ENCODE results near the gene MPND. TPM values are rescaled to one million over a fixed set of nuclear protein-coding genes. Genes with fewer than 3 reads are reported as not detected.
A peak's percentile ranks its signal among the peaks of the same experiment; 100 is the strongest.

Gene MPND
- total and polyA plus RNA-seq, 2 donors: 7.8 to 16.9 TPM

GRCh38 chr19:4367336-4367723, 24.0 kb downstream of the MPND start:
- no peak overlapping the region for H3K4me3 ChIP-seq (ENCODE audit: low read length in 2 of 2)
- peaks cover 15 to 33% of the 10 kb centered on the region in 2 donors for H3K4me1 ChIP-seq (ENCODE audit: control insufficient read depth in 2 of 2, insufficient read depth in 2 of 2, low read length in 2 of 2)

GRCh38 chr19:4367781-4368127, 24.4 kb downstream of the MPND start:
- Histone ChIP-seq H3K4me3 (ENCODE audit: low read length in 2 of 2) (no peak overlapping the region), H3K9me3 (ENCODE audit: control insufficient read depth in 2 of 2, insufficient read depth in 1 of 2, low read length in 1 of 2) (no peaks in the 10 kb centered on the region), H3K36me3 (ENCODE audit: control insufficient read depth in 2 of 2, insufficient read depth in 2 of 2, low read length in 1 of 2) (peaks cover 37 to 46% of the 10 kb centered on the region in 2 donors), H3K27ac (ENCODE audit: low read depth in 1 of 2, low read length in 1 of 2) (peak overlapping the region in 1 of 2 donors; percentile 6), H3K4me1 (ENCODE audit: control insufficient read depth in 2 of 2, insufficient read depth in 2 of 2, low read length in 2 of 2) (peaks cover 15 to 37% of the 10 kb centered on the region in 2 donors), H3K27me3 (ENCODE audit: control insufficient read depth in 2 of 2, insufficient read depth in 1 of 2, low read length in 1 of 2) (no peaks in the 10 kb centered on the region)
- WGBS: 95% methylated on average over 13 of the region's 13 CpGs
- no peak for DNase-seq (ENCODE audit: low read depth in 6 of 9, low spot score in 9 of 9)

More at GRCh38 chr19:4367336-4367723, 24.0 kb downstream of the MPND start:
- no peaks in the 10 kb centered on the region for H3K27me3 ChIP-seq (ENCODE audit: control insufficient read depth in 2 of 2, insufficient read depth in 1 of 2, low read length in 1 of 2)
- no peaks in the 10 kb centered on the region for H3K9me3 ChIP-seq (ENCODE audit: control insufficient read depth in 2 of 2, insufficient read depth in 1 of 2, low read length in 1 of 2)
- no peak for DNase-seq (ENCODE audit: low read depth in 6 of 9, low spot score in 9 of 9)
- no peak overlapping the region for H3K27ac ChIP-seq (ENCODE audit: low read depth in 1 of 2, low read length in 1 of 2)
- H3K36me3 ChIP-seq (ENCODE audit: control insufficient read depth in 2 of 2, insufficient read depth in 2 of 2, low read length in 1 of 2): peaks cover 41 to 50% of the 10 kb centered on the region in 2 donors
- 97% methylated on average over 10 of the region's 10 CpGs for WGBS

- Histone ChIP-seq H3K27me3 (ENCODE audit: control insufficient read depth in 2 of 2, insufficient read depth in 1 of 2, low read length in 1 of 2) (no peaks in the 10 kb centered on the region), H3K9me3 (ENCODE audit: control insufficient read depth in 2 of 2, insufficient read depth in 1 of 2, low read length in 1 of 2) (no peaks in the 10 kb centered on the region), H3K4me3 (ENCODE audit: low read length in 2 of 2) (no peak overlapping the region), H3K4me1 (ENCODE audit: control insufficient read depth in 2 of 2, insufficient read depth in 2 of 2, low read length in 2 of 2) (peaks cover 15 to 41% of the 10 kb centered on the region in 2 donors), H3K27ac (ENCODE audit: low read depth in 1 of 2, low read length in 1 of 2) (peak overlapping the region; percentile 6 to 37), H3K36me3 (ENCODE audit: control insufficient read depth in 2 of 2, insufficient read depth in 2 of 2, low read length in 1 of 2) (peaks cover 32 to 40% of the 10 kb centered on the region in 2 donors)
- WGBS: 88% methylated on average over 19 of the region's 19 CpGs
- DNase-seq (ENCODE audit: low read depth in 6 of 9, low spot score in 9 of 9): no peak
Observed at GRCh38 chr19:4368128-4368820, 24.9 kb downstream of the MPND start.

- Histone ChIP-seq H3K9me3 (ENCODE audit: control insufficient read depth in 2 of 2, insufficient read depth in 1 of 2, low read length in 1 of 2) (peaks cover 0 to 4% of the 10 kb centered on the region in 2 donors), H3K36me3 (ENCODE audit: control insufficient read depth in 2 of 2, insufficient read depth in 2 of 2, low read length in 1 of 2) (peaks cover 22 to 30% of the 10 kb centered on the region in 2 donors), H3K4me3 (ENCODE audit: low read length in 2 of 2) (peak overlapping the region; percentile 21 to 32), H3K4me1 (ENCODE audit: control insufficient read depth in 2 of 2, insufficient read depth in 2 of 2, low read length in 2 of 2) (peaks cover 15 to 49% of the 10 kb centered on the region in 2 donors), H3K27me3 (ENCODE audit: control insufficient read depth in 2 of 2, insufficient read depth in 1 of 2, low read length in 1 of 2) (no peaks in the 10 kb centered on the region), H3K27ac (ENCODE audit: low read depth in 1 of 2, low read length in 1 of 2) (peak overlapping the region; percentile 66 to 82)
- 2% methylated on average over 25 of the region's 25 CpGs for WGBS
- DNase-seq (ENCODE audit: low read depth in 6 of 9, low spot score in 9 of 9): peak in 8 of 9 donors; percentile 23 to 81 (median 44)
Observed at GRCh38 chr19:4369109-4369887, 25.9 kb downstream of the MPND start.

GRCh38 chr19:4369888-4370260, 26.5 kb downstream of the MPND start:
- peak in 6 of 9 donors; percentile 34 to 78 (median 58) for DNase-seq (ENCODE audit: low read depth in 6 of 9, low spot score in 9 of 9)
- Histone ChIP-seq H3K27ac (ENCODE audit: low read depth in 1 of 2, low read length in 1 of 2) (peak overlapping the region; percentile 66 to 82), H3K4me1 (ENCODE audit: control insufficient read depth in 2 of 2, insufficient read depth in 2 of 2, low read length in 2 of 2) (peaks cover 15 to 54% of the 10 kb centered on the region in 2 donors), H3K4me3 (ENCODE audit: low read length in 2 of 2) (peak overlapping the region; percentile 21 to 32), H3K9me3 (ENCODE audit: control insufficient read depth in 2 of 2, insufficient read depth in 1 of 2, low read length in 1 of 2) (peaks cover 0 to 4% of the 10 kb centered on the region in 2 donors), H3K27me3 (ENCODE audit: control insufficient read depth in 2 of 2, insufficient read depth in 1 of 2, low read length in 1 of 2) (no peaks in the 10 kb centered on the region), H3K36me3 (ENCODE audit: control insufficient read depth in 2 of 2, insufficient read depth in 2 of 2, low read length in 1 of 2) (peaks cover 20 to 27% of the 10 kb centered on the region in 2 donors)
- 2% methylated on average over 21 of the region's 21 CpGs for WGBS

GRCh38 chr19:4370418-4371041, 27.2 kb downstream of the MPND start:
- DNase-seq (ENCODE audit: low read depth in 6 of 9, low spot score in 9 of 9): no peak

GRCh38 chr19:4371247-4372164, 28.1 kb downstream of the MPND start:
- no peak overlapping the region for H3K27ac ChIP-seq (ENCODE audit: low read depth in 1 of 2, low read length in 1 of 2)
- no peaks in the 10 kb centered on the region for H3K27me3 ChIP-seq (ENCODE audit: control insufficient read depth in 2 of 2, insufficient read depth in 1 of 2, low read length in 1 of 2)
- no peak for DNase-seq (ENCODE audit: low read depth in 6 of 9, low spot score in 9 of 9)
- peaks cover 0 to 4% of the 10 kb centered on the region in 2 donors for H3K9me3 ChIP-seq (ENCODE audit: control insufficient read depth in 2 of 2, insufficient read depth in 1 of 2, low read length in 1 of 2)
- peaks cover 15 to 67% of the 10 kb centered on the region in 2 donors for H3K4me1 ChIP-seq (ENCODE audit: control insufficient read depth in 2 of 2, insufficient read depth in 2 of 2, low read length in 2 of 2)
- H3K4me3 ChIP-seq (ENCODE audit: low read length in 2 of 2): no peak overlapping the region
- H3K36me3 ChIP-seq (ENCODE audit: control insufficient read depth in 2 of 2, insufficient read depth in 2 of 2, low read length in 1 of 2): peaks cover 3 to 10% of the 10 kb centered on the region in 2 donors
- WGBS: 98% methylated on average over 31 of the region's 31 CpGs

More at GRCh38 chr19:4370418-4371041, 27.2 kb downstream of the MPND start:
- Histone ChIP-seq H3K4me3 (ENCODE audit: low read length in 2 of 2) (no peak overlapping the region), H3K27ac (ENCODE audit: low read depth in 1 of 2, low read length in 1 of 2) (no peak overlapping the region), H3K27me3 (ENCODE audit: control insufficient read depth in 2 of 2, insufficient read depth in 1 of 2, low read length in 1 of 2) (no peaks in the 10 kb centered on the region), H3K9me3 (ENCODE audit: control insufficient read depth in 2 of 2, insufficient read depth in 1 of 2, low read length in 1 of 2) (peaks cover 0 to 4% of the 10 kb centered on the region in 2 donors), H3K36me3 (ENCODE audit: control insufficient read depth in 2 of 2, insufficient read depth in 2 of 2, low read length in 1 of 2) (peaks cover 13 to 20% of the 10 kb centered on the region in 2 donors), H3K4me1 (ENCODE audit: control insufficient read depth in 2 of 2, insufficient read depth in 2 of 2, low read length in 2 of 2) (peaks cover 15 to 60% of the 10 kb centered on the region in 2 donors)
- 94% methylated on average over 15 of the region's 15 CpGs for WGBS

GRCh38 chr19:4372165-4373012, 29.0 kb downstream of the MPND start:
- Histone ChIP-seq H3K27me3 (ENCODE audit: control insufficient read depth in 2 of 2, insufficient read depth in 1 of 2, low read length in 1 of 2) (no peaks in the 10 kb centered on the region), H3K9me3 (ENCODE audit: control insufficient read depth in 2 of 2, insufficient read depth in 1 of 2, low read length in 1 of 2) (peaks cover 0 to 4% of the 10 kb centered on the region in 2 donors), H3K4me1 (ENCODE audit: control insufficient read depth in 2 of 2, insufficient read depth in 2 of 2, low read length in 2 of 2) (peaks cover 15 to 67% of the 10 kb centered on the region in 2 donors), H3K4me3 (ENCODE audit: low read length in 2 of 2) (no peak overlapping the region), H3K36me3 (ENCODE audit: control insufficient read depth in 2 of 2, insufficient read depth in 2 of 2, low read length in 1 of 2) (peaks cover 0 to 7% of the 10 kb centered on the region in 2 donors), H3K27ac (ENCODE audit: low read depth in 1 of 2, low read length in 1 of 2) (no peak overlapping the region)
- DNase-seq (ENCODE audit: low read depth in 6 of 9, low spot score in 9 of 9): no peak
- WGBS: 98% methylated on average over 22 of the region's 22 CpGs
